Measurements from ENCODE around the gene FAM184B. TPM values are rescaled to one million over a fixed set of nuclear protein-coding genes. Genes with fewer than 3 reads are reported as not detected.
A peak's percentile ranks its signal among the peaks of the same experiment; 100 is the strongest.

Gene FAM184B
- under 1 TPM; under 0.01 to 0.03 (median 0.02) TPM for polyA plus RNA-seq

GRCh38 chr4:17781300-17782287 is at the start of gene FAM184B:
Gene FAM184B, minus strand, starts transcription at chr4:17781621. Its CDS starts 322 bp downstream, at chr4:17781299.
- 3% methylated on average over 76 to 82 of the region's 82 CpGs for WGBS, 3 donors

GRCh38 chr4:17823871-17824669 is 42.6 kb upstream of the FAM184B start:
- WGBS, 3 donors, result 84 to 91% (median 87%) methylated on average over 1 of the region's 1 CpG
- H3K27ac ChIP-seq (ENCODE audit: low read depth, low read length), result no peak overlapping the region

More at GRCh38 chr4:17781300-17782287, at the start of gene FAM184B:
- H3K27ac ChIP-seq (ENCODE audit: low read depth, low read length), result no peak within 1 kb of the TSS

- 49 to 61% (median 52%) methylated on average over 5 of the region's 5 CpGs for WGBS, 3 donors
- H3K27ac ChIP-seq (ENCODE audit: low read depth, low read length), result no peak overlapping the region
Measured at GRCh38 chr4:17817027-17817426, 35.6 kb upstream of the FAM184B start.

GRCh38 chr4:17816142-17816541 is 34.7 kb upstream of the FAM184B start:
- no peak overlapping the region for H3K27ac ChIP-seq (ENCODE audit: low read depth, low read length)
- 97% methylated on average over 12 of the region's 12 CpGs for WGBS, 3 donors

GRCh38 chr4:17814140-17814539 is 32.7 kb upstream of the FAM184B start:
- H3K27ac ChIP-seq (ENCODE audit: low read depth, low read length), result no peak overlapping the region
- 56 to 85% (median 59%) methylated on average over 3 of the region's 3 CpGs for WGBS, 3 donors

GRCh38 chr4:17812801-17813200 is 31.4 kb upstream of the FAM184B start:
- 55 to 80% (median 77%) methylated on average over 3 of the region's 3 CpGs for WGBS, 3 donors

GRCh38 chr4:17812125-17812524 is 30.7 kb upstream of the FAM184B start:
- WGBS, 3 donors, result 16 to 25% (median 22%) methylated on average over 3 of the region's 3 CpGs

More at GRCh38 chr4:17812801-17813200, 31.4 kb upstream of the FAM184B start:
- no peak overlapping the region for H3K27ac ChIP-seq (ENCODE audit: low read depth, low read length)

GRCh38 chr4:17811078-17811603 is 29.7 kb upstream of the FAM184B start:
- H3K27ac ChIP-seq (ENCODE audit: low read depth, low read length), result no peak overlapping the region

More at GRCh38 chr4:17812125-17812524, 30.7 kb upstream of the FAM184B start:
- no peak overlapping the region for H3K27ac ChIP-seq (ENCODE audit: low read depth, low read length)

GRCh38 chr4:17810260-17811077 is 29.0 kb upstream of the FAM184B start, which contains the start of the genes DCAF16 and NCAPG:
Gene DCAF16, minus strand, starts transcription at chr4:17810757. Its CDS starts 6,616 bp downstream, at chr4:17804141.
Gene NCAPG, plus strand, starts transcription at chr4:17810979. Its CDS starts 99 bp downstream, at chr4:17811078.
- 0% methylated on average over 69 of the region's 69 CpGs for WGBS, 3 donors
- H3K27ac ChIP-seq (ENCODE audit: low read depth, low read length), result peak within 1 kb of the TSS; percentile 86

More at GRCh38 chr4:17811078-17811603, 29.7 kb upstream of the FAM184B start:
- WGBS, 3 donors, result 1% methylated on average over 39 to 48 of the region's 48 CpGs

GRCh38 chr4:17809667-17810066 is 28.2 kb upstream of the FAM184B start:
- H3K27ac ChIP-seq (ENCODE audit: low read depth, low read length), result no peak overlapping the region
- WGBS, 3 donors, result 0 to 3% (median 3%) methylated on average over 7 of the region's 7 CpGs

GRCh38 chr4:17807446-17807845 is 26.0 kb upstream of the FAM184B start:
- H3K27ac ChIP-seq (ENCODE audit: low read depth, low read length), result no peak overlapping the region
- 38 to 56% (median 56%) methylated on average over 6 of the region's 6 CpGs for WGBS, 3 donors

GRCh38 chr4:17805580-17806155 is 24.2 kb upstream of the FAM184B start:
- WGBS, 3 donors, result 78 to 92% (median 90%) methylated on average over 3 of the region's 3 CpGs
- no peak overlapping the region for H3K27ac ChIP-seq (ENCODE audit: low read depth, low read length)

- WGBS, 3 donors, result 94 to 100% (median 98%) methylated on average over 1 of the region's 1 CpG
- H3K27ac ChIP-seq (ENCODE audit: low read depth, low read length), result no peak overlapping the region
Measured at GRCh38 chr4:17797808-17798207, 16.4 kb upstream of the FAM184B start.

GRCh38 chr4:17794730-17795129 is 13.3 kb upstream of the FAM184B start:
- WGBS, 3 donors, result 68 to 78% (median 73%) methylated on average over 1 of the region's 1 CpG
- H3K27ac ChIP-seq (ENCODE audit: low read depth, low read length), result no peak overlapping the region

- H3K27ac ChIP-seq (ENCODE audit: low read depth, low read length), result no peak overlapping the region
Measured at GRCh38 chr4:17788956-17789355, 7.5 kb upstream of the FAM184B start.

GRCh38 chr4:17787315-17787714 is 5.9 kb upstream of the FAM184B start:
- no peak overlapping the region for H3K27ac ChIP-seq (ENCODE audit: low read depth, low read length)
- WGBS, 3 donors, result 79 to 91% (median 82%) methylated on average over 5 of the region's 5 CpGs

GRCh38 chr4:17786567-17786966 is 5.1 kb upstream of the FAM184B start:
- 22 to 43% (median 35%) methylated on average over 5 of the region's 5 CpGs for WGBS, 3 donors

More at GRCh38 chr4:17786567-17786966, 5.1 kb upstream of the FAM184B start:
- H3K27ac ChIP-seq (ENCODE audit: low read depth, low read length), result no peak overlapping the region

All from adipose tissue (tissue), 3 donors.